ENCODE results near the gene PLA2G4D. TPM values are rescaled to one million over a fixed set of nuclear protein-coding genes. Genes with fewer than 3 reads are reported as not detected.

Gene PLA2G4D
- polyA plus RNA-seq, 1 donor from 2014 or later: not detected

GRCh38 chr15:42053914-42054313 is 40.4 kb downstream of the PLA2G4D start:
- Histone ChIP-seq H4K20me1 (ENCODE audit: insufficient read depth) (no peaks in the 10 kb centered on the region), H3K9me2 (ENCODE audit: insufficient read depth, low read length) (no peaks in the 10 kb centered on the region), H3K9me3 (ENCODE audit: low read length) (no peaks in the 10 kb centered on the region), H3K27me3 (ENCODE audit: insufficient read depth, low read depth, low read length) (peaks cover 4% of the 10 kb centered on the region), H3K9ac (ENCODE audit: low read length) (no peak overlapping the region), H2AFZ (ENCODE audit: low read depth, low read length) (no peak overlapping the region), H3K79me2 (replicated peaks; ENCODE audit: insufficient read depth, low read length) (no peaks in the 10 kb centered on the region), H3F3A (ENCODE audit: insufficient read depth, low read length, poor library complexity, severe bottlenecking) (no peaks in the 10 kb centered on the region), H3K27ac (ENCODE audit: low read length) (no peak overlapping the region), H3K4me3 (ENCODE audit: low read length) (no peak overlapping the region), H3K4me2 (ENCODE audit: low read length) (no peak overlapping the region), H3K36me3 (ENCODE audit: insufficient read depth, low read length) (no peaks in the 10 kb centered on the region)
- TF ChIP-seq EZH2 (IDR thresholded peaks at IDR 0.05; ENCODE audit: borderline replicate concordance, insufficient read depth, low read length, poor library complexity, severe bottlenecking) (no peak), CTCF (IDR thresholded peaks at IDR 0.05; ENCODE audit: poor library complexity, severe bottlenecking) (no peak), REST (IDR thresholded peaks at IDR 0.05; ENCODE audit: borderline replicate concordance) (no peak), EP300 (conservative IDR thresholded peaks at IDR 0.05; ENCODE audit: poor library complexity, severe bottlenecking) (no peak), RAD21 (conservative IDR thresholded peaks at IDR 0.05) (no peak)

GRCh38 chr15:42053010-42053409 is 41.4 kb downstream of the PLA2G4D start:
- H3K79me2 ChIP-seq (replicated peaks; ENCODE audit: insufficient read depth, low read length): no peaks in the 10 kb centered on the region
- no peaks in the 10 kb centered on the region for H3K9me3 ChIP-seq (ENCODE audit: low read length)
- no peaks in the 10 kb centered on the region for H3F3A ChIP-seq (ENCODE audit: insufficient read depth, low read length, poor library complexity, severe bottlenecking)
- H3K27ac ChIP-seq (ENCODE audit: low read length): no peak overlapping the region
- H3K4me2 ChIP-seq (ENCODE audit: low read length): no peak overlapping the region
- no peak overlapping the region for H3K4me3 ChIP-seq (ENCODE audit: low read length)
- H3K27me3 ChIP-seq (ENCODE audit: insufficient read depth, low read depth, low read length): peaks cover 4% of the 10 kb centered on the region
- H3K36me3 ChIP-seq (ENCODE audit: insufficient read depth, low read length): no peaks in the 10 kb centered on the region
- H4K20me1 ChIP-seq (ENCODE audit: insufficient read depth): no peaks in the 10 kb centered on the region
- no peaks in the 10 kb centered on the region for H3K9me2 ChIP-seq (ENCODE audit: insufficient read depth, low read length)
- TF ChIP-seq TAF1 (IDR thresholded peaks at IDR 0.05; ENCODE audit: low read depth) (no peak), MXI1 (conservative IDR thresholded peaks at IDR 0.05; ENCODE audit: poor library complexity, severe bottlenecking) (no peak), POLR2AphosphoS5 (IDR thresholded peaks at IDR 0.05) (no peak), RAD21 (conservative IDR thresholded peaks at IDR 0.05) (no peak), SMC3 (conservative IDR thresholded peaks at IDR 0.05; ENCODE audit: poor library complexity) (no peak), CTCF (IDR thresholded peaks at IDR 0.05; ENCODE audit: poor library complexity, severe bottlenecking) (no peak), EP300 (conservative IDR thresholded peaks at IDR 0.05; ENCODE audit: poor library complexity, severe bottlenecking) (no peak), REST (IDR thresholded peaks at IDR 0.05; ENCODE audit: borderline replicate concordance) (no peak), EZH2 (IDR thresholded peaks at IDR 0.05; ENCODE audit: borderline replicate concordance, insufficient read depth, low read length, poor library complexity, severe bottlenecking) (no peak)
- no peak overlapping the region for H3K9ac ChIP-seq (ENCODE audit: low read length)
- H2AFZ ChIP-seq (ENCODE audit: low read depth, low read length): no peak overlapping the region
